Activated T-cell treated with anti-CD3 and anti-CD28 coated beads for 1 hour (primary cell): ENCODE results near the gene CCDC39.
A peak's percentile ranks its signal among the peaks of the same experiment; 100 is the strongest.

Experiments used
- DNase-seq: peaks from one replicate; pipeline ENCODE4 v3.0.0-alpha.2; 2020; ENCODE audit warnings: low read depth

CCDC39 gene

GRCh38 chr3:180679178-180680096, at the start of gene CCDC39:
CCDC39 (minus strand) TSS chr3:180679489; CDS start chr3:180679380, 109 bp downstream.
- DNase-seq = peak; percentile 49

GRCh38 chr3:180720012-180720411, 40.7 kb upstream of the CCDC39 start:
- no peak for DNase-seq

DNA sequence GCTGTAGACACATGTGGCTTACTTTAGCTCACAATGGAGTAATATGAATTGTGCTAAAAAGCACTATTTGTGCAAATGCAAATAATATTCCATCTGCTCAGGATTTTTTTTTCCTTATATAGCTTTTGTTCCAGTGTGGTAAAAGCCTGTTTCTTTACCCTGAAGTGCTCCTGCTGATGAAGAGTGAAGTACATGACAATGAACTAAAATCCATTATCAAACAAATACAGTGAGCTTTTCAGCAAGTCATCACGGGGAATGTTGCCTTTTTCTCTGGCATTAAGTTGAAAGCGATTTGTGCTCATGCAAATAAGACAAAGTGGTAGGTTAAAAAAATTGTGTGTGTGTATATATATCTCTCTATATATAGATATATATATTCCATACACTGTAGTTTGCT, 28.6 kb upstream of the CCDC39 start:
- DNase-seq = no peak

DNA sequence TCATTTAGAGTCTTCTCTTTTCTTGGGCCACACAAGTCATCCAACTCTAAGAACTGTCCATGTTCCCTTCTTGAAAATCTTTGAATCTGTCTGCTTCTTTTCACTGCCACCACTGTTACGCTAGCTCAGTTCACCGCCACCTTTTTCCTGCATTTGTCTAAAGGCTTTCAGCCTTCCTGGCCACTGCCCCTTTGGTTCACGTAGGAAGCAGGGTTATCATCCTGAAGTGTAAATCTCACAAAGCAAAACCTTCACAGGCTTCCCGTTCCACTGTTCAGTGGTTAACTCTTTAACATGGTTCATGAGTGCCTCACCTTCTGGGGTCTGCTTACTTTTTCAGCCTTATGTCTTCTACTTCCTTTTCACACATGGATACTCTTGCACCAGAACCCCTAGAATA, 26.3 kb upstream of the CCDC39 start:
- DNase-seq = no peak

DNA sequence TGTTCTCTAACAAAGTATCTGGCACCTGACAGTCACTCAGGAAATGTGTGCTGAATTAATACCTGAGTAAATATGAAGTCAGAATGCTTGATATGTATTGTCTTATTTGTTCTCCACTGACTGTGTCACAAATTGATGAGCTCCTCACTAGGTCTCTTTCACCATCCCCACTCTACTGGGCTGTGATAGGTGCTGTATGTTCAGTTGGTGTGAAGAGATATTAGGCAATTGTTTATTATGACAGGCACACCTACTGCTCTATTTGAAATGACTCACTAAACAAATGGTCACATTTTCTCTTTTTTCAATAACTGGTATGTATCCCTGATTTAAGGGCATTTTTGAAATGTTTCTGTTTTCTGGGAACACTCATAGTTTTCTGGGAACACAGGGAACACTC, 25.2 kb upstream of the CCDC39 start:
- no peak for DNase-seq

- DNase-seq = no peak
Measured at GRCh38 chr3:180700941-180701340, 21.7 kb upstream of the CCDC39 start.

DNA sequence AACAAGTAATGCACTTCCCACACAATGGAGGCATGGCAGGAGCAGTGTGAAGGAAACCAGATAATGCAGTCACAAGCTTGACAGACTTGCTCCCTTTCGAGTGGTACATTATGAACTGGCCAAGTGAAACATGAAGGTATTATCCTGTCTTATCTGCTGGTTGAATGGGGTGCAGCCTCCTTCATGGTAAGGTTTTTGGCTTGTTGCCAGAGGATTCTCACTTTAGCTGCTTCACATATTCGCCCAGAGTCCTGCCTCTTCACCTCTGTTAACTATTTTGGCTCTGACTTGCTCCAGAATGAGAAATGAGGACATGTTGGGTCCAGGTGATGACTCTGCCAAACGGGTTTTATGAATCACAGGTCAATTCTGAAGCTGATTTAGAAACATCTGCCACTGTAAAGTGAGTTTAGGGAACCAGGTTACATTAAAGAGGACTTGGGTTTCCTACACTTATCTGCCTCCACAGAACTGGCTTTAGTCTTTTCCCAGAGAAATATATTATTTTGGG, 19.5 kb upstream of the CCDC39 start:
- DNase-seq = no peak

GRCh38 chr3:180694321-180694720, 15.0 kb upstream of the CCDC39 start:
- no peak for DNase-seq

DNA sequence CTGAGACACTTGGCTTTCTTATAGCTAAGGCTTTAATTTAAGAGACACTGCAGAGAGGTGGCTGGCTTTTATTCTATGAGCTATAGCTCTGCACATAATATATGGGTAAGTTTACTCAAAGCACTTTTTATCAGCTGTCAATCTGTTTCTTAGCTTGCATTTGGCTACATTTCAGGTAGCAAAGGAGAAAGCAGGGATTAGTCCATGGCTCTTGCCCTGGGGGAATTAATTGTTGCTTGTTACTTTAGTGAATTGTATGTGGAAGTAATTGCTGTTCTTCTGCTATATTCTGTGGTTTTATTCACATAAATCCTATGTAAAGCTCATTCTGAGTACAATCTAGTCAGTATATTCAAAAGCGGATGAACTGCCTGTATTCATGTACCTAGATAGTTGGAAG, 14.4 kb upstream of the CCDC39 start:
- no peak for DNase-seq

DNA sequence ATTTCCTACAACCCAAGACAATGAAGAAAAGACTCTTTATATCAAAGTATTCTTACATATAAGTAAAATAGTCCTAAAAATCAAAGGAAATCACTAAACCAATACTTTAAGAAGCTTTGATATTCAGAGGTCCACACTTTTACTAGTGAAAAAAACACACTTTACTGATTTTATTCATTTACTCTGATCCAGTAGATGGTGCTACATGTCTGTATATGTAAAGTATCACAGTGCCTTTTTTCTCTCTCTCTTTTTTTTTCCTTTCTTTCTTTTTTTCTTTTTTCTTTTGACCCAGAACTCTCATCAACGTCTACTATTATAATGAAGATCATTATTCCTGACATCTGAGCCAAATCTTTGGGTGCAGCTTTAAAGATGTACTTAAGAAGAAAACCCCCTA, 10.8 kb upstream of the CCDC39 start:
- no peak for DNase-seq

DNA sequence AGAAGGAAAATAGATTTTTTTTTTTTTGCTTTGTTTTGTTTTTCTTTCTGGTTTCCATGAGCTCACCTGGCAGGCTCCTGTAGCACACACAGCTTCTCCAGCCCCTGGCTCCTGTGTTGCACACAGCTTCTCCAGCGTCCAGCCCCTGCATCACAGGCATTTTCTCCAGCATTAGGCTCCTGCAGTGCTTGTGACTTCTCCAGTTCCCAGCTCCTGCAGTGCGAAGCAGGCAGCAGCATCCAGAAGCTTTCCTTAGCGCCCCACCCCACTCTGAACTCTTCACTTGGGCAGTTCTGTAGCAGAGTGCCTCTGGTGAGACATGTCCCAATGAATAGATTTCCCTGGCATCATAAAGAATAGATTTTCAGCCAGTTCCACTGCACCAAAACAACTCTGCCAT, 5.5 kb upstream of the CCDC39 start:
- DNase-seq = no peak

DNA sequence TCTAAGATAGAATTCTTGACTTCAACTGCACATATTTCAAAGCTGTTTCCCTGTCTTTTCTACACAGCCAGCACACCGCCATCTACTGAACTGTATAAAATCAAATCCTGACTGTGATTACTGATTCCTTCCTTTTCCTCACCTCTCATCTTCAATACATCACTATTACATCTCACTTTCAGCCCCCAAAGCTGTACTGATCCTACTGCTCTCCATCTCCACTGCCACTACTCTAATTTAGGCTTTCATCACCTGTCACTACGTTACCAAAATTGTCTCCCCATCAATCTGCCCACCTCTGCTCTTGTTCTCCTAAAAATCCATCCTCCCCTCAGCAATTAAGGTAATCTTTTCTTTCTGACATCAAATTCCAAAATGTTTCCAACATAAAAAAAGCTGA, 4.5 kb upstream of the CCDC39 start:
- no peak for DNase-seq

DNA sequence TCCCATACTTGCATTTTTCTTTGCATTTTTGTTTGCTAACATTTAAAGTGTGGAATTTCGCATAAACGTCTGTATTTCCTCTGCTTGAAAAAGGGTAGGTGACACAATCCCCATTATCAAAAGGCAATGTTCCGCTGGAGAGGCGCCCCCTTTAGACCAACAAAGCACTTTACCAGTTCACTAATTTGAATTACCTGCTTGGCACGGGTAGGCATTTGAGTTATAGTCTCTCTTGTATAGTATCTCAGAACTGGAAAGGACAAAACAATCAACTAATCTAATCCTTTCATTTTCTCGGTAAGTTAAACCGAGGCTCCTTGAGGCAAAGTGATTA, 775 bp upstream of the CCDC39 start:
- peak; percentile 3 for DNase-seq

DNA sequence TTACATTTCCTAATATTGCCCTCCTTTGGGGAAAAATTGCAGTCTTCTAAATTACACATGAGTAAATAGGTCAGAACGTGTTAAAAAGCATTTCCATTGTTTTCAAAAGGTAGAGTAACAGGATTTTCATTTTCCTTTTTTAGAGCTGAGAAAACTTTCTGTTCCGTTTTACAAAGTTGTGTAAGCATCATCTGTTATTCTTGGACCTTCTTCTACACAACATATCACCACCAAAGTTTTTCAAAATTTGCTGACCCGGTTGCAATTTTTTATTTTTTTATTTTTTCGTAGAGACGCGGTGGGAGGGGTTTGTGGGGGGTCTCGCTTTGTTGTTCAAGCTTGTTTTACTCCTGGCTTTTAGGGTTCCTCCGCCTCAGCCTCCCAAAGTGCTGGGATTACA, 1.1 kb downstream of the CCDC39 start:
- DNase-seq = no peak

- no peak for DNase-seq
Measured at GRCh38 chr3:180661444-180661843, 17.8 kb downstream of the CCDC39 start.

DNA sequence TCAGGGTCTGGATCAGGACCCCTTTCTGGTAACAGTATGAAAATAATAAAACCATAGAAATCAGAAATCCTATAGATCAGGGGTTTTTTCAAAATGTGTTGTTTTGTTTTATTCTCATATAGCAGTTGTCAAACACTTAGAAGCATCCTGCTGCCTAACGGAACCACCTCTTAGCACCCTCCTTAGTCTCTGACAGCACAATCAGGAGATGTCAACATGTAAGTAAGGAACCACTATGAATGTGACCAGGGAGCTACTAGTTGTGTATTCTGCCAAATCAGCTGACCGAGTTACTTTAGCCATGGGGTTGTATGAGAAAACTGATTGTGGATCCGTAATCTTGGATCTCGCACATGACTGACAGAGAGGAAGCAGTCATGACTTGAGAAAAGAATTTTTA, 22.2 kb downstream of the CCDC39 start:
- DNase-seq = no peak

GRCh38 chr3:180656406-180656805, 22.9 kb downstream of the CCDC39 start:
- DNase-seq = no peak

DNA sequence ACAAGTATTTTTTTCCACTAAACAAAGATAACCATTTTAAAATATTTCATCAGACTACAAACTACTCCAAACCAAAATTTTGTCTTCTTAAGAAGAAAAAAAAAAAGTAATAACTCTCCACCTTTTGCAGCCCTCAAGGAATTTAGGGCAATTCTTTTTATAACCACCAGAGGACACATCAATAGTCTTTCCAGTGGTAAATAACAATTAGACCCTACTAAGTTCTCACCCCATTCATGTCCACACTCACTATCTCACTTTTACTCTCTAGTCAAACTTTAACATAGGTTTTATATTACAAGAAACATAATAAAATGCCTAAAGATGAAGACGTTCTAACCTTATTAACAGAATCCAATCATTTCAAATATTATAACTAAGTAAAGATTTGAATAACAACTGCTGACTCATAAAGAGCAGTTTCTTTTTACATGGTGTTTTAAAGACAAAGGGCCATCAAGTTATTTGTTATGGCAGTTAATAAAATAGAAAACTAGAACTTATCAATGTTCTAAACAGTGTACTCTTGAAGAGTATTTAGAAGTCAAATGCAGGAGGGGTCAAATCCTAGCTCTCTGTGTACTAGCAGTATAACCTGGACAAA, 33.0 kb downstream of the CCDC39 start:
- DNase-seq = no peak

- no peak for DNase-seq
Measured at GRCh38 chr3:180640987-180641386, 38.3 kb downstream of the CCDC39 start.

DNA sequence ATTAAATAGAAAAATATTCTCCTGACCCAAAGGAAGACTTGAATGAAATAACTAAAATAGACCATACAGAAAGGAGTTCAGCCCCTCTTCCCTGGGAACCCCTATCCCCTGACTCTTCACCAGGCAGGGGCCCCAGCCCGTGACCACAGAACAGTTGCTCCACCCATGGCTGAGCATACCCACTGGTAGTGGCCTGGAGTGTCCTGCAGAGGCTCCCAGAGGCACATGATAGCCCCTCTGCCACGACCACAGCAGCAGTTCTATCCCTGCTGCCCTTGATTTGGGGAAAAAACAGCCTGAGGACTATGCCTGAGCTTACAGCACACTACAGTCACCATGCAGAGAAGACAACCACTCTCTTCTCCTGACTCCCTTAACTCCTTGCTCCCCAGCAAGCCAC, 45.6 kb downstream of the CCDC39 start:
- DNase-seq = no peak

DNA sequence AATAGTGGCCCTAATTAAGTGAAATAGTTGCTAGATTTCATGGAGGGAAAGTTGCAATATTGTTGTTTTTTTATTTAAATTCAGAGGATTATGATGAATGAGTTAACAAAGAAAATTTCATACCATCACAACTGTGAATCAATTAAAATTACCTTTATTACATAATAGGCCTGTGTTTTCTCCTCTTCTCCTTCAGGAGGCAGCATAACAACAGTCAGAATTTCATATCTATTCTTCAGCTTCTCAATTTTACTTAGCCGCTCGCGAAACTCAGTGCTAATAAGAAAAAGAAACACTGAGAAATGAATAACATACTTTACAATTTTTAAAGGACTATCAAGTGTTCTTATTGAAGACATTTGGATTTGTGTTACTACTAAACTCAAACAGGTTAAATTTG, 48.0 kb downstream of the CCDC39 start:
- DNase-seq = no peak

DNA sequence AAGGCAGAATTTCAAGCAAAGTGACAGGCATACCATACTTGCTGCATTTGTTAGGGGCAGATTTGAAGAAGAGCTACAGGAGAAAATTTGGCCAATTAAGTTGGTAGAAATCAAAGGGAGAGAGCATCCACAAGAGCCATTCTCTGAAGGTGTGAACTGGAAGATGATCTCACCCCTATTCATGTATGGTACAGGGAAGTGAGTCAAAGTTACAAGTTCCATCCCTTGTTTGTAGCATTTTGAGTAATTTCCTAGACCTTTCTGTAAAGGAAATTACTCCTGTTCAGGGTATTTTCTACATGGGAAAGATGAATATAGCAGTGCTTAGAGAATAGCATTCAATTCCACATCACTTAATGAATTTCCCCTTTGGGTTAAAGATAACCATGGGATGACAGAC, 48.9 kb downstream of the CCDC39 start:
- no peak for DNase-seq

DNA sequence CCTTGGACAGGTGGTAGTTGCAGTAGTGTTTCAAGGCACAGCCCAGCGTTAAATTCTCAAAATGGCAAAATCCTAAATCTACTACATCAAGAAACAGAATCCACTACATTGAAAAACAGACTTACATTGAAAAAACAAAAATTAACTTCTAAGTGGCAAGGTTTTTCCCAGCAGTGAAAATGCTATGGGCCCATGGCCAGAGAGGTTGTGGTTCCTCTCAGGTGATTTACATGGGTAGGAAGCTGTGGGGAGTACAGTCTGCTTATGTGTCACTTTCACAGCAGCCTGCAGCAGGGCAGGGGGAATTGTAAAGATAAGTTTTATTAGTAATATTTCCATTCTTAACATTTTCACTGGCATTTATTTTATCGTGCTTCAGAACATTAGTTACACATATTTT, 52.4 kb downstream of the CCDC39 start:
- no peak for DNase-seq

DNA sequence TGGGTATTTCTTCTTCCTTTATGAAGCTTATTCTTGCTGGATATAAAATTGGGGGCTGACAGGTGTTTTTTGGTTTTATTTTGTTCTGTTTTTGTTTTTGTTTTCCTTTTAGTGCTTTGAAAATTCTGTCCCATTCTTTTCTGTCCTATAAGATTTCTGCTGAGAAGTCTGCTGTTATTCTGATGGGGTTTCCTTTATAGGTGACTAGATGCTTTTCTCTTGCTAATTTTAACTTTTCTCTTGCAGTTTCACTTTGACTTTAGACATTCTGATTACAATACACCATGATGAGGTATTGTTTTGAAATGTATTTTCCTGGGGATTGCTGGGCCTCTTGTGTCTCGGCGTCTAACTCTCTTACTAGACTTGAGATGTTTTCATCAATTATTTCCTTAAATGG, 54.6 kb downstream of the CCDC39 start:
- DNase-seq = no peak
